HepG2 (cell line): ENCODE results near the gene IRF7.

Source experiments
- CTCF ChIP-seq: sonication (generic); formaldehyde crosslinking; IDR thresholded peaks from 2 replicates; pipeline ENCODE4 v1.5.0; 2020; ENCODE audit warnings: mild to moderate bottlenecking, missing genetic modification reagents, moderate library complexity
- ZFX ChIP-seq: sonication (generic); formaldehyde crosslinking; IDR thresholded peaks from 2 replicates; pipeline ENCODE4 v1.4.0; 2020; ENCODE audit warnings: mild to moderate bottlenecking, low read depth, missing genetic modification reagents, moderate library complexity
- ZNF33B ChIP-seq: sonication (generic); formaldehyde crosslinking; IDR thresholded peaks from 2 replicates; pipeline ENCODE4 v1.5.1; 2020; ENCODE audit warnings: mild to moderate bottlenecking, missing genetic modification reagents

- no peak for TF ChIP-seq ZNF33B
- TF ChIP-seq ZFX (CRISPR knock-in tag), result no peak
- no peak for TF ChIP-seq CTCF
These were observed 27.6 kb upstream of the IRF7 start for GRCh38 chr11:643366-643765.
